Spleen (tissue), 11 donors: Measurements from ENCODE around the gene NAPSA. TPM values are rescaled to one million over a fixed set of nuclear protein-coding genes. Genes with fewer than 3 reads are reported as not detected.

ENCODE experiments used
- DNase-seq: peaks from one replicate; pipeline ENCODE4 v3.0.0-alpha.2; 2020
- H3K27ac ChIP-seq, 8 donors: fragments of 200-600 bp; sonication (generic) in 7 of 8; 1 replicate in 4 of 8; 2 replicates in 4 of 8; pipeline versions ENCODE4 v1.5.0 to v1.8.0; 2016 to 2021; ENCODE audit warnings: inconsistent platforms in 4 of 8, mild to moderate bottlenecking in 4 of 8, moderate library complexity in 1 of 8
- H3K27me3 ChIP-seq, 7 donors: fragments of 200-600 bp; sonication (generic) in 6 of 7; replicated peaks in 1 of 7; 1 replicate in 4 of 7; 2 replicates in 3 of 7; pipeline versions ENCODE4 v1.5.0 to v1.8.0; 2016 to 2021; ENCODE audit warnings: inconsistent platforms in 3 of 7, mild to moderate bottlenecking in 1 of 7
- H3K36me3 ChIP-seq, 6 donors: fragments of 200-600 bp; sonication (generic) in 5 of 6; 1 replicate in 4 of 6; 2 replicates in 2 of 6; pipeline versions ENCODE4 v1.5.0 to v1.8.0; 2016 to 2021; ENCODE audit warnings: inconsistent platforms in 2 of 6
- H3K4me1 ChIP-seq, 6 donors: fragments of 200-600 bp; sonication (generic) in 5 of 6; 1 replicate in 3 of 6; 2 replicates in 3 of 6; pipeline versions ENCODE4 v1.5.0 to v1.8.0; 2016 to 2021; ENCODE audit warnings: inconsistent platforms in 3 of 6
- H3K4me3 ChIP-seq, 8 donors: fragments of 200-600 bp; sonication (generic) in 7 of 8; 1 replicate in 4 of 8; 2 replicates in 4 of 8; pipeline versions ENCODE4 v1.5.0 to v1.8.0; 2016 to 2021; ENCODE audit warnings: inconsistent platforms in 4 of 8, mild to moderate bottlenecking in 4 of 8, moderate library complexity in 2 of 8
- H3K9me3 ChIP-seq, 8 donors: fragments of 200-600 bp; sonication (generic) in 7 of 8; 1 replicate in 4 of 8; 2 replicates in 4 of 8; pipeline versions ENCODE4 v1.5.0 to v1.8.0; 2016 to 2021; ENCODE audit warnings: inconsistent platforms in 4 of 8
- CTCF ChIP-seq, 11 experiments: fragments of 200-600 bp in 7 of 11; fragments of 450-650 bp in 4 of 11; sonication (generic) in 4 of 11; IDR thresholded peaks in 8 of 11; conservative IDR thresholded peaks in 3 of 11; 1 replicate in 7 of 11; 2 replicates in 4 of 11; pipeline versions ENCODE4 v1.4.0 to v1.8.0; 2016 to 2021; ENCODE audit warnings: antibody characterized with exemption in 11 of 11, inconsistent platforms in 4 of 11, mild to moderate bottlenecking in 1 of 11
- POLR2A ChIP-seq, 3 donors: fragments of 450-650 bp; IDR thresholded peaks; one replicate each; pipeline ENCODE4 v1.5.1; 2017; ENCODE audit warnings: antibody characterized with exemption in 3 of 3, mild to moderate bottlenecking in 1 of 3
- POLR2AphosphoS5 ChIP-seq, 3 donors: sonication (generic); formaldehyde crosslinking; IDR thresholded peaks; one replicate each; pipeline ENCODE4 v1.5.1; 2017; ENCODE audit warnings: antibody characterized with exemption in 3 of 3
- WGBS, 5 donors: extraction: QIAGEN DNeasy Blood & Tissue Kit in 3 of 5; methylation state at CpG; one replicate each; pipeline versions ENCODE4 v1.1.5 to v1.1.7; 2013 to 2018; 5-methylcytosine and 5-hydroxymethylcytosine counted together
- intact Hi-C: fragments of 100-400 bp; cut with DNase I; formaldehyde crosslinking; loops from one replicate; pipeline ENCODE4 v1.15.0; 2023; ENCODE audit warnings: low total_unique reads
- polyA plus RNA-seq, 3 donors: library from polyadenylated mRNA; stranded (reverse); fragments of 200-250 nt; gene quantifications; one replicate each; pipeline ENCODE4 v1.2.1, GENCODE V29; 2013
- total RNA-seq, 7 donors: library from RNA; depleted of rRNA in 3 of 7; stranded (reverse); fragments of >200 nt in 3 of 7; fragmentation: NEBNext Ultra II Directional in 4 of 7; extraction: Animal tissue kit (Norgen Biotek cat#: 25700) in 4 of 7; gene quantifications; one replicate each; pipeline versions ENCODE4 v1.1.0 to v1.2.1, GENCODE V29; 2016 to 2021
- donor health status: healthy with polysubstance abuse.
- donor health status: DM: no; HTN: no; CAD: no; lungs with moderate emphysema.
- donor health status: DM: no; HTN: no; CAD: no.
- donor health status: Bipolar disorder and iron deficiency.
- donor health status: healthy.
- donor health status: DM: no; HTN: no; CAD: no.
- donor health status: DM: yes; HTN: yes; CAD: no.

The NAPSA gene
- total and polyA plus RNA-seq, 10 donors = 1.5 to 6.4 (median 2.7) TPM

- Histone ChIP-seq H3K9me3 (no peaks in the 10 kb centered on the region), H3K36me3 (no peaks in the 10 kb centered on the region), H3K27me3 (no peaks in the 10 kb centered on the region), H3K27ac (peak overlapping the region in 1 of 8 donors; percentile 30), H3K4me1 (peaks cover 5 to 40% (median 21%) of the 10 kb centered on the region in 6 donors), H3K4me3 (no peak overlapping the region)
- TF ChIP-seq POLR2A (IDR thresholded peaks at IDR 0.05) = no peak
- TF ChIP-seq POLR2AphosphoS5 (IDR thresholded peaks at IDR 0.05) = no peak
- no peak for TF ChIP-seq CTCF (IDR thresholded peaks at IDR 0.05 in 8 of 11, conservative IDR thresholded peaks at IDR 0.05 in 3 of 11)
- intact Hi-C loops = no loop called here
- 67 to 83% (median 76%) methylated on average over 10 of the region's 10 CpGs for WGBS, 5 donors
- no peak for DNase-seq
Observed at GRCh38 chr19:50371914-50372475, 6.6 kb upstream of the NAPSA start.

- 5 to 14% (median 8%) methylated on average over 25 to 34 of the region's 34 CpGs for WGBS, 5 donors
Observed at GRCh38 chr19:50368649-50369570, 3.5 kb upstream of the NAPSA start.

GRCh38 chr19:50362656-50363424, 2.6 kb downstream of the NAPSA start:
- Histone ChIP-seq H3K4me3 (no peak overlapping the region), H3K4me1 (peaks cover 0 to 71% (median 19%) of the 10 kb centered on the region in 6 donors), H3K36me3 (no peaks in the 10 kb centered on the region), H3K27ac (no peak overlapping the region), H3K27me3 (no peaks in the 10 kb centered on the region), H3K9me3 (no peaks in the 10 kb centered on the region)
- no peak for DNase-seq
- intact Hi-C loops = loop anchor here (10.0 kb wide), 1 partner anchor 52 kb away; the partner anchor contains the start of gene SPIB
- WGBS, 5 donors = 60 to 81% (median 72%) methylated on average over 11 of the region's 11 CpGs
- TF ChIP-seq POLR2AphosphoS5 (IDR thresholded peaks at IDR 0.05) (no peak), CTCF (IDR thresholded peaks at IDR 0.05 in 8 of 11, conservative IDR thresholded peaks at IDR 0.05 in 3 of 11) (no peak), POLR2A (IDR thresholded peaks at IDR 0.05) (no peak)

More at GRCh38 chr19:50368649-50369570, 3.5 kb upstream of the NAPSA start:
- H3K4me1 ChIP-seq = peaks cover 5 to 47% (median 25%) of the 10 kb centered on the region in 6 donors
- no peaks in the 10 kb centered on the region for H3K9me3 ChIP-seq
- H3K4me3 ChIP-seq = peak overlapping the region; percentile 32 to 82 (median 64)
- no peak for TF ChIP-seq POLR2A (IDR thresholded peaks at IDR 0.05)
- peak in 2 of 3 donors; percentile 53 to 60 for TF ChIP-seq POLR2AphosphoS5 (IDR thresholded peaks at IDR 0.05)
- TF ChIP-seq CTCF (IDR thresholded peaks at IDR 0.05 in 8 of 11, conservative IDR thresholded peaks at IDR 0.05 in 3 of 11) = peak; percentile 80 to 94 (median 92)
- H3K36me3 ChIP-seq = no peaks in the 10 kb centered on the region
- no peaks in the 10 kb centered on the region for H3K27me3 ChIP-seq
- intact Hi-C loops = loop anchor here (5.0 to 10.0 kb wide), 2 partner anchors 46 to 93 kb away; partner anchors contain the start of gene SPIB
- peak overlapping the region; percentile 14 to 87 (median 74) for H3K27ac ChIP-seq
- peak; percentile 90 for DNase-seq
